ENCODE data around the gene CBFA2T3.
"Not testable (repeated sequence)": the region's sequence is repeated elsewhere in the genome, so short reads cannot be mapped to it uniquely, and the experiment has no call there.

CBFA2T3 gene

DNA sequence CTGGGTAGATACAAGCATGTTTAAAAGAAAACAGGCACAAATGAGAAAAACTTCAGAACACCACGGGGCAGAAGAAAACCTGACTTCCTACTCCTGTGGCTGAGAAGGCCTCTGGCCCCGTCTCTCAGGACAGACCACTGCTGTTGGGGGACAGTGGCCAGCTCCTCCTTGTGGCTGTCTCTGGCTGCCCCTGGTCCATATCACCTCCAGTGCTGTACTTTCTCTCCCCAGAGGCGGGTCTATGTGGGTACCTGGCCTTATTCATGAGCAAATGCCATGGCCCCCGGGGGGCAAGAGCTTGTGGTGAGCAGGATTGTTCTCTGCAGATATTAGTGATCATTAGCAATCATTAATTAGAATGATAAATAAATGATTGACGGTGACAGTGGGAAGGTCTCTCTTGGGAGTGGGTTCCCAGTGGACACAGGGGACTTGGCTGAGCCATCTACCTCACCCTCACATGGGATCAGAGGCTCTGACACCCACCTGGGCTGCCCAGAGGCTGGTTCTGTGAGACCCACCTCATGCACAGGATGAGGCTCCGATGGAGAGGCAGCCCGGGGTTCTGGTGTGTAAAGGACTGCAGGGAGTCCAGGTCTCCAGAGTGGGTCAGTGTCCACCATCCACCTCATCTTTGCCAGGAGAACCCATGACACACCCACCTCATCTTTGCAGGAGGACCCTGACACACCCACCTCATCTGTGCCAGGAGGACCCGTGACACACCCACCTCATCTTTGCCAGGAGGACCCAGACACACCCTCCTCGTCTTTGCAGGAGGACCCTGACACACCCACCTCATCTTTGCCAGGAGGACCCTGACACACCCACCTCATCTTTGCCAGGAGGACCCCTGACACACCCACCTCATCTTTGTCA, 30.6 kb upstream of the CBFA2T3 start:
- Histone ChIP-seq H3K4me3 (no peak overlapping the region), H3K27ac (no peak overlapping the region), H3K36me3 (ENCODE audit: insufficient read depth, low read length) (no peaks in the 10 kb centered on the region), H3K9me3 (ENCODE audit: low read depth, low read length) (no peaks in the 10 kb centered on the region), H3K9ac (ENCODE audit: insufficient read length) (no peak overlapping the region)
- no peak for DNase-seq (ENCODE audit: low read depth, low spot score)
- TF ChIP-seq POLR2AphosphoS5 (IDR thresholded peaks at IDR 0.05; ENCODE audit: borderline replicate concordance, low read depth, low read length): no peak
- no peak for TF ChIP-seq EZH2 (IDR thresholded peaks at IDR 0.05)
- TF ChIP-seq FOXP2 (optimal IDR thresholded peaks at IDR 0.05; ENCODE audit: control extremely low read depth, extremely low read length, insufficient read depth): no peak

DNA sequence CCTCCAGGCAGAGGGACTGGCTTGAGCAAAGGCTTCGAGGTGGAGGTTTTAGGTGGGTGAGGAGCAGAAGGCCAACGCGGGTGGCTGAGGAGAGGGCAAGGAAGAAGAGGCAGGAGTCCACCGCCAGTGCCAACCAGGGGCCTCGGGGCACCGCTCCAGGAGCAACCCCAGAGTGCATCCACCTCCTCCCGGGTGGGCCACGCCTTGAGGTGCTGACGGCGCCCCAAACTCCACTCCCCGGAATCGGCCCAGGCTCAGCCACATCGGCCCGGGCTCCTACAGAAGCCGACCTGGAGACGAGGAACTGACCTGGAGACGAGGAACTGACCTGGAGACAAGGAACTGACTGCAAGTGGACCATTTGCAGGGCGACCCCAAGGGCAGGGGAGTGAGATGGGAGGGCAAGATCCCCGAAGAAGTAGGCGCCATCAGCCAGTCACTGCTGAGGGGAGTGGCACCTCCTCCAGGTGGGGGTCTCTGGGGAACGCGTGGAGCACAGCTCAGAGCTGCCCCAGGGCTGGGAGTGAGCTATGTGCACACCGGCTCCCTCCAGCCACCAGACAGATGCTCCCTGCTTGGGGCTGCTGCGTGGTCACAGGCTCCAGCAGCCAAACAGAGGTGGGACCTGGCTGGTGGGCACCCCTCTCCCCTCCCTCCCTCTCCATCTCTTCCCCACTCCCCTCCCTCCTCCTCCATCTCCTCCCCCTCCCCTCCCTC, 29.2 kb upstream of the CBFA2T3 start:
- Histone ChIP-seq H3K36me3 (ENCODE audit: insufficient read depth, low read length) (no peaks in the 10 kb centered on the region), H3K4me3 (no peak overlapping the region), H3K27ac (no peak overlapping the region), H3K9ac (ENCODE audit: insufficient read length) (no peak overlapping the region), H3K9me3 (ENCODE audit: low read depth, low read length) (no peaks in the 10 kb centered on the region)
- no peak for TF ChIP-seq EZH2 (IDR thresholded peaks at IDR 0.05)
- TF ChIP-seq FOXP2 (optimal IDR thresholded peaks at IDR 0.05; ENCODE audit: control extremely low read depth, extremely low read length, insufficient read depth): no peak
- no peak for TF ChIP-seq POLR2AphosphoS5 (IDR thresholded peaks at IDR 0.05; ENCODE audit: borderline replicate concordance, low read depth, low read length)
- DNase-seq (ENCODE audit: low read depth, low spot score): no peak

DNA sequence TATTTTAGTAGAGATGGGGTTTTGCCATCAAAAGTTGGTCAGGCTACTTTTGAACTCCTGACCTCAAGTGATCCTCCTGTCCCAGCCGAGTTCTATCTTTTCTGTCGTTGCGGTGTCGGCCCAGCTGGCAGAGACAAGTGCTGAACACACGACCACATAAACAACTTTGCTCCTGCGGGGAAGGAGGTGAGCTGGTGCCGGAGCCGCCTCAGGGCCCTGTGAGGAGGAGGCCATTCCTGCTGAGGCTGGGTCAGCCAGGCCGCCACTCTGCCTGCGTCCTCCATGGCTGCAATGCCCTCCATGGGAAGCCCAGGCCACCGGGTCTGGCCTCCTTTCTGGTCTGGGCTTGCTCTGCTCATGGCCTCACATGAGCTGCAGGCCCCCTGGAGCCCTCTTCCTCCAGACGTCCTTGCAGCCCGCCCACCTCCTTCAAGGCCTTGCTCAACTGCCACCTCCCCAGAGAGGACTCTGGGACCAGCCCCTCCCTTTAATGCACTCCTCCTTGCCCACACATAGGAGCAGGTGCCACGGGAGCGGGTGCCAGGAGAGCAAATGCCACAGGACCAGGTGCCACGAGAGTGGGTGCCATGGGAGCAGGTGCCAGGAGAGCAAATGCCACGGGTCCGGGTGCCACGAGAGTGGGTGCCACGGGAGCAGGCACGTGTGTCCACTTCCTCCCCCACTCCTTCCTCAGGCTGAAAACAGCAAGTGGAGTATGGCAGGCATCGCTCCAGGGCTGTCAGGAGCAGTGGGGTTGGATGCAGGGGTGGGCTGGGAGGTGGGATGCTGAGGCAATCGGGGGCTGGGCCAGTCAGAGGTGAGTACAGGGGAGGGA, 28.4 kb upstream of the CBFA2T3 start:
- Histone ChIP-seq H3K4me3 (no peak overlapping the region), H3K27ac (no peak overlapping the region), H3K9me3 (ENCODE audit: low read depth, low read length) (no peaks in the 10 kb centered on the region), H3K9ac (ENCODE audit: insufficient read length) (no peak overlapping the region), H3K36me3 (ENCODE audit: insufficient read depth, low read length) (no peaks in the 10 kb centered on the region)
- no peak for TF ChIP-seq EZH2 (IDR thresholded peaks at IDR 0.05)
- no peak for DNase-seq (ENCODE audit: low read depth, low spot score)

DNA sequence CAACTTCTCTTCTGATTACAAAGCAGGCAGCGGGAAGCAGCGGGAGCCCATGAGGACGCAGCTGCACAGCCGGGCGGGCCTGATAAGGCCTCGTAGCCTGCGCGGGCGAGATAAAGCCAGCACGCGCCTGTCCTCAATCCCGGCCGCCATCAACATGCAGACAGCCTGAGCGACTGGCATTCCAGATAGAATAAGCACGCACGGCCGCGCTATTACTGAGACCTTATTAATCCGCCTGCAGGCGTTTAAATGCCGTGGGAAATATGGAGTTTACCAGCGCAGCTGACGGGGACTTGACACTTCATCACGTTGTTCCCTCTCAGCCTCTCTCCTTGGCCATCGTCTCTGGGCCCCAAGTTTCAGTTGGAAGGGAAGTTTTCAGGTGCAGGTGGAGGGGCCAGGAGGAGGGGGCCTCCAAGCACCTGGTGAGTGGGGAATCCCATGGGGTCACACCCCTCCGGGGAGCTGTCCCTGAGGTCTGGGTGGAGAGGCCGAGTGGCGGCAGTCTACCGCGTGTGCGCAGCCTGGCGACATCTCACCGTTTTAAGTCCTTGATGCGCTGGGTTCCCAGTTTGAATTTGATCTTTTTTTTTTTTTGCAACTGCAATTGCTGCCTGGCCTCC, 27.3 kb upstream of the CBFA2T3 start:
- no peak overlapping the region for H3K9ac ChIP-seq (ENCODE audit: insufficient read length)
- no peaks in the 10 kb centered on the region for H3K36me3 ChIP-seq (ENCODE audit: insufficient read depth, low read length)
- no peak for DNase-seq (ENCODE audit: low read depth, low spot score)
- H3K4me3 ChIP-seq: no peak overlapping the region
- TF ChIP-seq EZH2 (IDR thresholded peaks at IDR 0.05) (no peak), POLR2AphosphoS5 (IDR thresholded peaks at IDR 0.05; ENCODE audit: borderline replicate concordance, low read depth, low read length) (no peak), FOXP2 (optimal IDR thresholded peaks at IDR 0.05; ENCODE audit: control extremely low read depth, extremely low read length, insufficient read depth) (no peak)
- H3K9me3 ChIP-seq (ENCODE audit: low read depth, low read length): no peaks in the 10 kb centered on the region
- H3K27ac ChIP-seq: no peak overlapping the region

DNA sequence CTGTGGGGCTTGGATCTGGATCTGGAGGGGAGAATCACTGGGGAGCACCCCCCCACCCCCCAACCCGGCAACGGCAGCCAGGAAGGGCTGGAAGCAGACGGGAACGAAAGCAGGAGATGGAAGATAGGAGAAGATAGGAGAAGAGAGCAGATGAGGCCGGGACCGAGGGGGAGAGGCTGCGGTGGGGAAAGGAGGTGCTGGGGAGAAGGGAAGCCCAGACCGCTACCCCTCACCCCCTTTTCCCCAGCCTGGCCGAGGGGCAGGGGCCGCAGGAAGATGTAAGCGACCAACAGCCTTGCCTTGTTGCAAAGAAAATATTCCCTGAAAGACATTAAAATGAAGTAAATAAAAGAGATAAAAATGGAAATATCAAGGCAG, 26.8 kb upstream of the CBFA2T3 start:
- Histone ChIP-seq H3K27ac (no peak overlapping the region), H3K9ac (ENCODE audit: insufficient read length) (no peak overlapping the region), H3K4me3 (no peak overlapping the region), H3K36me3 (ENCODE audit: insufficient read depth, low read length) (no peaks in the 10 kb centered on the region), H3K9me3 (ENCODE audit: low read depth, low read length) (no peaks in the 10 kb centered on the region)
- no peak for TF ChIP-seq POLR2AphosphoS5 (IDR thresholded peaks at IDR 0.05; ENCODE audit: borderline replicate concordance, low read depth, low read length)
- no peak for DNase-seq (ENCODE audit: low read depth, low spot score)

DNA sequence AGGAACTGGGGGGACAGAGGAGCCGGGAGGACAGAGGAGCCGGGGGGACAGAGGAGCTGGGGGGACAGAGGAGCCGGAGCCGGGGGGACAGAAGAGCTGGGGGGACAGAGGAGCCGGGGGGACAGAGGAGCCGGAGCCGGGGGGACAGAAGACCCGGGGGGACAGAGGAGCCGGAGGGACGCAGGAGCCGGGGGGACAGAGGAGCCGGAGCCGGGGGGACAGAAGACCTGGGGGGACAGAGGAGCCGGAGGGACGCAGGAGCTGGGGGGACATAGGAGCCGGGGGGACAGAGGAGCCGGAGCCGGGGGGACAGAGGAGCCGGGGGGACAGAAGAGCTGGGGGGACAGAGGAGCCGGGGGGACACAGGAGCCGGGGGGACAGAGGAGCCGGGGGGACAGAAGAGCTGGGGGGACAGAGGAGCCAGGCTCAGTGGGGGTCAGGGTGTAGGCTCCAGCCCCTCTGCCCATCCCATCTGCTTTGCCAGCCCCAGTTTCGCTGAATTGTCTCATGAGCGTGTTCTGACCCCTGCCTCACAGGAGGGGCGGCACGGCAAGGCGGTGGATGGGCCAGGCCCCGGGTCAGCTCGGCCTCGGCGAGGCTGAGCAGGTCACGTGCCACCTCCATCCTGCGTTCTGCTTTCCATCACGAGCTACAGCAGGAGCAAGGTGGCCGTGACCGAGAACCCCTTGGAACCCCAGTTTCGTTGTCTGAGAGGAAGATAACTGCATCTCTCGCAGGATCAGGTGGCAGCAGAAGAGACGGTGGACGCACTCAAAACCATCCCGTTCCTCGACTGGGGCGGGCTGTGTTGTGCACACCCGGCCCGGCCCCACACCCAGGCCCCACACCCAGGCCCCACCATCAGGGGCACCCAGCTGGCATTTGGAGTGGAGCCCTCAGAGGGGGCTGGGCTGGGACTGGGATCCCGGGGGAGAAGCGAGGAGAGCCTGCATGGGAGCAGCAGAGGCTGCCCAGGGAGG, 26.1 kb upstream of the CBFA2T3 start:
- no peak for TF ChIP-seq POLR2AphosphoS5 (IDR thresholded peaks at IDR 0.05; ENCODE audit: borderline replicate concordance, low read depth, low read length)
- no peak for TF ChIP-seq FOXP2 (optimal IDR thresholded peaks at IDR 0.05; ENCODE audit: control extremely low read depth, extremely low read length, insufficient read depth)
- no peak for TF ChIP-seq EZH2 (IDR thresholded peaks at IDR 0.05)
- no peak overlapping the region for H3K27ac ChIP-seq
- H3K9me3 ChIP-seq (ENCODE audit: low read depth, low read length): no peaks in the 10 kb centered on the region
- H3K4me3 ChIP-seq: no peak overlapping the region
- H3K36me3 ChIP-seq (ENCODE audit: insufficient read depth, low read length): no peaks in the 10 kb centered on the region
- no peak for DNase-seq (ENCODE audit: low read depth, low spot score)
- no peak overlapping the region for H3K9ac ChIP-seq (ENCODE audit: insufficient read length)

DNA sequence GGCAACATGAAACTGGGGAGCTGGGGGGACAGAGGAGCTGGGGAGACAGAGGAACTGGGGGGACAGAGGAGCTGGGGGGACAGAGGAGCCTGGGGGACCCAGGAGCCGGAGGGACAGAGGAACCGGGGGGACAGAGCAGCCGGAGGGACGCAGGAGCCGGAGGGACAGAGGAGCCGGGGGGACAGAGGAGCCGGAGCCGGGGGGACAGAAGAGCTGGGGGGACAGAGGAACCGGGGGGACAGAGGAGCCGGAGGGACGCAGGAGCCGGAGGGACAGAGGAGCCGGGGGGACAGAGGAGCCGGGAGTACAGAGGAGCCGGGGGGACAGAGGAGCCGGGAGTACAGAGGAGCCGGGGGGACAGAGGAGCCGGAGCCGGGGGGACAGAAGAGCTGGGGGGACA, 25.1 kb upstream of the CBFA2T3 start:
- DNase-seq (ENCODE audit: low read depth, low spot score); H3K4me3 ChIP-seq; H3K36me3 ChIP-seq (ENCODE audit: insufficient read depth, low read length); H3K27ac ChIP-seq; H3K9me3 ChIP-seq (ENCODE audit: low read depth, low read length); H3K9ac ChIP-seq (ENCODE audit: insufficient read length): not testable (repeated sequence)
